Measurements from ENCODE around the gene LSR. TPM values are rescaled to one million over a fixed set of nuclear protein-coding genes. Genes with fewer than 3 reads are reported as not detected.
"Not testable (repeated sequence)": the region's sequence is repeated elsewhere in the genome, so short reads cannot be mapped to it uniquely, and the experiment has no call there.

Gene LSR
- total RNA-seq, 1 donor from 2014 or later = 1.0 TPM

DNA sequence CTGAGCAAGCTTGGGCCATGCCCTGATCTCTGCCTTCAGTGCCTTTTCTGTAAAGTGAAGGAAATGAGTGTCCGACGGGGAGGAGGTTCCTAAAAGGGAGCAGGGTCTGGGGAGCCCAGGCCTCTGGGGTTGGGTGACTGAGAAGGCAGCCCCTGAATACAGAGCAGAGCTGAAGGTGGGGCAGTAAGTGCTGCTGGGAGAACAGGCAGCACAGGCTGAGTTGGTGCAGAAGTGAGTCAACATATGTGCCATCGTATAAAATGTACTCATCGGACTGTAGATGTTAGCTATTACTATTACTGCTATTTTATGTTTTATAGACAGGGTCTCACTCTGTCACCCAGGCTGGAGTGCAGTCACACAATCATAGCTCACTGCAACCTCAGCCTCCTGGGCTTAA, 32.5 kb downstream of the LSR start:
- Mint-ChIP-seq H3K4me1 (ENCODE audit: low read depth) (peaks cover 2% of the 10 kb centered on the region), H3K36me3 (ENCODE audit: low read depth) (peaks cover 11% of the 10 kb centered on the region), H3K27ac (no peak overlapping the region), H3K4me3 (ENCODE audit: low read depth) (no peak overlapping the region), H3K9me3 (no peaks in the 10 kb centered on the region), H3K27me3 (ENCODE audit: low read depth) (peaks cover 5% of the 10 kb centered on the region)
- intact Hi-C loops (cut with micrococcal nuclease) = no loop called here
- no peak for DNase-seq (ENCODE audit: low spot score)

GRCh38 chr19:35284153-35285094, 35.6 kb downstream of the LSR start:
- intact Hi-C loops (cut with micrococcal nuclease) = no loop called here
- no peak overlapping the region for H3K27ac Mint-ChIP-seq
- H3K4me3 Mint-ChIP-seq (ENCODE audit: low read depth) = no peak overlapping the region

DNA sequence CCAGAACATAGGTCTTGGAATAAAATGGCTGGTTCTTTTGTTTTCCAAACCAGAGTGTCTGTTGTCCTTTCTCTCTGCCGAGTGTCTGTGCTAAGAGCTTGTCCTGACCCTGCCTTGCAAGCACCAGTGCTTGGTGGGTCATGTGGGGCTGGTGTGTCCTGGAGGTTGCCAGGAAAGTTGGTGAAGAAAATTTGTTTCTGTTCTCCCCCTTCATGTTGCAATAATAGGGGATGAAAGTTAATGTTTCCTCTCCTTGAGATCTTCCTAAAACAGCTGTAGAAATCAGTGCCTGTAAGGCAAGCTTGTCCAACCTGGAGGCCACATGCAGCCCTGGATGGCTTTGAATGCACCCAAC, 36.3 kb downstream of the LSR start:
- H3K4me1 Mint-ChIP-seq (ENCODE audit: low read depth) = no peaks in the 10 kb centered on the region
- intact Hi-C loops (cut with micrococcal nuclease) = no loop called here
- no peaks in the 10 kb centered on the region for H3K9me3 Mint-ChIP-seq
- H3K27me3 Mint-ChIP-seq (ENCODE audit: low read depth) = peaks cover 5% of the 10 kb centered on the region
- no peaks in the 10 kb centered on the region for H3K36me3 Mint-ChIP-seq (ENCODE audit: low read depth)
- no peak for DNase-seq (ENCODE audit: low spot score)
- H3K27ac Mint-ChIP-seq = no peak overlapping the region
- H3K4me3 Mint-ChIP-seq (ENCODE audit: low read depth) = no peak overlapping the region

More at GRCh38 chr19:35284153-35285094, 35.6 kb downstream of the LSR start:
- Mint-ChIP-seq H3K4me1 (ENCODE audit: low read depth) (no peaks in the 10 kb centered on the region), H3K36me3 (ENCODE audit: low read depth) (peaks cover under 1% of the 10 kb centered on the region), H3K27me3 (ENCODE audit: low read depth) (peaks cover 5% of the 10 kb centered on the region), H3K9me3 (no peaks in the 10 kb centered on the region)
- DNase-seq (ENCODE audit: low spot score) = no peak

DNA sequence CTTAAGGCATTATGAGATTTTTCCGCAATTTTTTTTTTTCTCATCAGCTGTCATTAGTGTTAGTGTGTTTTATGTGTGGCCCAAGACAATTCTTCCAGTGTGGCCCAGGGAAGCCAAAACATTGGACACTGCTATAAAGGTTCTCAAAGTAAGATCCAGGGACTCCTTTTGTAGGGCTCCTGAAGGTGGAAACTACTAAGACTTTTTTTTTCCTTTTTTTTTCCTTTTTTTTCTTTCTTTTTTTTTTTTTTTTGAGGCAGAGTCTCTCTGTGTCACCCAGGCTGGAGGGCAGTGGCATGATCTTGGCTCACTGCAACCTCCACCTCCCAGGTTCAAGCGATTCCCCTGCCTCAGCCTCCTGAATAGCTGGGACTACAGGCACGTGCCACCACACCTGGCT, 36.7 kb downstream of the LSR start:
- not testable (repeated sequence) for H3K4me3 Mint-ChIP-seq (ENCODE audit: low read depth); DNase-seq (ENCODE audit: low spot score); H3K27me3 Mint-ChIP-seq (ENCODE audit: low read depth)

DNA sequence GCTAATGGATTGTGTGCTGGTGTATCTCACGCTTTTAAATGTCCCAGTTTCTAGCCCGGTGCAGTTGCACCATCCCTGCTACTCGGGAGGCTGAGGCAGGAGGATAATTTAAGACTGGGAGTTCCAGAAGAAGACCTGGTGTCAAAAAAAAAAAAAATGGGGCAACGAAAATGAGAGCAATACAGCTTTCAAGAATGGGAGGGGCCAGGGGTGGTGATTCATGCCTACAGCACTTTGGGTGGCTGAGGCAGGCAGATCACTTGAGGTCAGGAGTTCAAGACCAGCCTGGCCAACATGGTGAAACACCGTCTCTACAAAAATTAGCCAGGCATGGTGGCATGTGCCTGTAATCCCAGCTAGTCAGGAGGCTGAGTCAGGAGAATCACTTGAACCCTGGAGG, 37.3 kb downstream of the LSR start:
- DNase-seq (ENCODE audit: low spot score); H3K4me3 Mint-ChIP-seq (ENCODE audit: low read depth); H3K9me3 Mint-ChIP-seq; H3K4me1 Mint-ChIP-seq (ENCODE audit: low read depth); H3K27ac Mint-ChIP-seq; H3K27me3 Mint-ChIP-seq (ENCODE audit: low read depth); H3K36me3 Mint-ChIP-seq (ENCODE audit: low read depth); intact Hi-C loops (cut with micrococcal nuclease): not testable (repeated sequence)

More for the DNA sequence above, 36.7 kb downstream of the LSR start:
- H3K9me3 Mint-ChIP-seq; H3K27ac Mint-ChIP-seq; intact Hi-C loops (cut with micrococcal nuclease); H3K36me3 Mint-ChIP-seq (ENCODE audit: low read depth); H3K4me1 Mint-ChIP-seq (ENCODE audit: low read depth): not testable (repeated sequence)

GRCh38 chr19:35287713-35288112, 38.9 kb downstream of the LSR start:
- Mint-ChIP-seq H3K36me3 (ENCODE audit: low read depth) (no peaks in the 10 kb centered on the region), H3K4me1 (ENCODE audit: low read depth) (no peaks in the 10 kb centered on the region), H3K27ac (no peak overlapping the region), H3K4me3 (ENCODE audit: low read depth) (no peak overlapping the region), H3K27me3 (ENCODE audit: low read depth) (peaks cover 4% of the 10 kb centered on the region), H3K9me3 (no peaks in the 10 kb centered on the region)
- DNase-seq (ENCODE audit: low spot score) = no peak
- intact Hi-C loops (cut with micrococcal nuclease) = no loop called here

DNA sequence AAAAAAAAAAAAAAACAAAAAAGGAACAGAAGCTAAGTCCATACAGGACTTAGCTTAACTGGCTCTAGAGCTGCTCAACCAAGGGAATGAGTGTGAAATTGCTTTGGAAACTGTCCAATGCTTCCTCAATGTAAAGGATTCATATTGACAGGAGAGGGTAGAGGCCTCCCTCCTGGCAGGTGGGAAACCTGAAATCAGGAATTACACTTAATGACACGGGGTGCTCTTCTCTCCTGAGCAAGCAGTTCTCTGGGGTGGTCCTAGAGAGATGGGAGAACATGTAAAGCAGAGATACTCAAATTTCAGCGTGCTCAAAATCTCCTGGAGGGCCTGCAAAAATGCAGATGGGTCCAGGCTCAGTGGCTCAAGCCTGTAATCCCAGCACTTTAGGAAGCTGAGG, 39.5 kb downstream of the LSR start:
- Mint-ChIP-seq H3K4me1 (ENCODE audit: low read depth) (no peaks in the 10 kb centered on the region), H3K27me3 (ENCODE audit: low read depth) (peaks cover 4% of the 10 kb centered on the region), H3K36me3 (ENCODE audit: low read depth) (no peaks in the 10 kb centered on the region), H3K27ac (no peak overlapping the region), H3K9me3 (no peaks in the 10 kb centered on the region), H3K4me3 (ENCODE audit: low read depth) (no peak overlapping the region)
- intact Hi-C loops (cut with micrococcal nuclease) = no loop called here
- no peak for DNase-seq (ENCODE audit: low spot score)

DNA sequence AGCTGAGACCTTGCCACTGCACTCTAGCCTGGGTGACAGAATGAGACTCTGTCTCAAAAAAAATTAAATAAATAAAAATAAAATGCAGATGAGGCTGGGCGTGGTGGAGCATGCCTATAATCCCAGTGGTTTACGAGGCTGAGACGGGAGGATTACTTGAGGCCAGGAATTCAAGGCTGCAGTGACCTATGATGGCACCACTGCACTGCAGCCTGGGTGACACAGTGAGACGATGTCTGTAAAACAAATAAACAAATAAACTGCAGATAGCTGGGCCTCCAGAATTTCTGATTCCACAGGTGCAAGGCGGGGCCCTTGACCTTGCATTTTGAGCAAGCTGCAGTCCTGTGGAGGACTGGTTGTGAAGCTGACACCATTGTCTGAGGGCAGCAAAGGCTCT, 40.1 kb downstream of the LSR start:
- no peak overlapping the region for H3K4me3 Mint-ChIP-seq (ENCODE audit: low read depth)
- DNase-seq (ENCODE audit: low spot score) = no peak
- H3K36me3 Mint-ChIP-seq (ENCODE audit: low read depth) = no peaks in the 10 kb centered on the region
- intact Hi-C loops (cut with micrococcal nuclease) = no loop called here
- peaks cover 4% of the 10 kb centered on the region for H3K27me3 Mint-ChIP-seq (ENCODE audit: low read depth)
- H3K27ac Mint-ChIP-seq = no peak overlapping the region
- no peaks in the 10 kb centered on the region for H3K9me3 Mint-ChIP-seq
- H3K4me1 Mint-ChIP-seq (ENCODE audit: low read depth) = no peaks in the 10 kb centered on the region

- H3K9me3 Mint-ChIP-seq = no peaks in the 10 kb centered on the region
- no peak overlapping the region for H3K27ac Mint-ChIP-seq
- H3K4me1 Mint-ChIP-seq (ENCODE audit: low read depth) = no peaks in the 10 kb centered on the region
- no peak for DNase-seq (ENCODE audit: low spot score)
- H3K27me3 Mint-ChIP-seq (ENCODE audit: low read depth) = peaks cover 2% of the 10 kb centered on the region
- H3K36me3 Mint-ChIP-seq (ENCODE audit: low read depth) = no peaks in the 10 kb centered on the region
- intact Hi-C loops (cut with micrococcal nuclease) = no loop called here
- H3K4me3 Mint-ChIP-seq (ENCODE audit: low read depth) = no peak overlapping the region
Measured at GRCh38 chr19:35290381-35291127, 41.8 kb downstream of the LSR start.

GRCh38 chr19:35291259-35291658, 42.5 kb downstream of the LSR start:
- no peak for DNase-seq (ENCODE audit: low spot score)
- Mint-ChIP-seq H3K4me1 (ENCODE audit: low read depth) (no peaks in the 10 kb centered on the region), H3K27me3 (ENCODE audit: low read depth) (peaks cover 2% of the 10 kb centered on the region), H3K9me3 (no peaks in the 10 kb centered on the region), H3K27ac (no peak overlapping the region), H3K4me3 (ENCODE audit: low read depth) (no peak overlapping the region), H3K36me3 (ENCODE audit: low read depth) (no peaks in the 10 kb centered on the region)
- intact Hi-C loops (cut with micrococcal nuclease) = no loop called here

GRCh38 chr19:35291916-35292315, 43.1 kb downstream of the LSR start, which contains the start of gene MAG:
Gene MAG, plus strand, starts transcription at chr19:35292161. Its CDS starts 3,248 bp downstream, at chr19:35295409.
- no peak for DNase-seq (ENCODE audit: low spot score)
- Mint-ChIP-seq H3K9me3 (no peaks in the 10 kb centered on the region), H3K4me3 (ENCODE audit: low read depth) (no peak within 1 kb of the TSS), H3K27me3 (ENCODE audit: low read depth) (peaks cover 2% of the 10 kb centered on the region), H3K4me1 (ENCODE audit: low read depth) (no peaks in the 10 kb centered on the region), H3K36me3 (ENCODE audit: low read depth) (no peaks in the 10 kb centered on the region), H3K27ac (no peak within 1 kb of the TSS)
- intact Hi-C loops (cut with micrococcal nuclease) = no loop called here

DNA sequence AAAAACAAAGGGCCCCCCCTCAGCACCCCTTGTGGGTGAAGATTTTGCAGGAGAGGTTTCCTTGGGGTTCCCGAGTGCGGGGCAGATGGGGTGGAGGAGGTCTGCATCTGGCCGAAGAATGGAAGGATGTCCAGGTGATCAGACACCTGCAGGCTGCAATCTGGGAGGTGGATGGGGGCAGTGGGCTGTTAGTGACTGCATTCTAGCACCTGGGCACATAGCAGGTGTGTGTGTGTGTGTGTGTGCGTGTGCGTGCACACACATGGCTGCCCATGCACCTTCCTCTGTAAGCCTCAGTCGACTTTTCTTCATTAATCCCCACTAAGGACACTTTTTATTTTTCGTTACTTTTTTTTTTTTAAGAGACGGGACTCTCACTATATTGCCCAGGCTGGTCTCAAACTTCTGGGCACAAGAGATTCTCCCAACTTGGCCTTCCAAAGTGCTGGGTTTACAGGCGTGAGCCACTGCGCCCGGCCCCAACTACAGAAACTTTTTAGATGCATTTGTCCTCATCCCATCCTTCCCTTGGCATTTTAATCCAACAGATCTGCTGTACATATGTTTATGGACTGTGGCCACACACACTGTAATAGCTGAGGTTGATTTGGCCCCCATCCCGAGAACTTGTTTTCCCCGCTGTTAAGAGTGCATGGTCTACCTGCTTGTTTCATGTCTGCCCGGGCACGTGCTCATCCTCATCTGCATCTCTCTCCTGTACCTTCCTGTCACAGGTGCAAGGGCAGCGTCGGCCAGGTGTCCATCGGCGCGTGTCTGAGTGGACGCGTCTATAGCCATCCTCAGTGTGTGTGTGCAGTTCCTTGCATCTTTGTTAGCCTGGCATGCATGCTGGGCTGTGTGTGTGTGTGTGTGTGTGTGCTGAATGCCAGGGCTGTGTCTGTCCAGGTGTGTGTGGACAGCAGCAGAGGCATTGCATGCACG, 43.9 kb downstream of the LSR start:
- Mint-ChIP-seq H3K4me3 (ENCODE audit: low read depth) (no peak overlapping the region), H3K4me1 (ENCODE audit: low read depth) (no peaks in the 10 kb centered on the region), H3K9me3 (no peaks in the 10 kb centered on the region), H3K27ac (no peak overlapping the region), H3K36me3 (ENCODE audit: low read depth) (no peaks in the 10 kb centered on the region), H3K27me3 (ENCODE audit: low read depth) (peaks cover 2% of the 10 kb centered on the region)
- DNase-seq (ENCODE audit: low spot score) = no peak
- intact Hi-C loops (cut with micrococcal nuclease) = no loop called here

All from activated T-helper 2 cell treated with anti-CD3 and anti-CD28 coated beads, Interferon-gamma antibody, Interleukin-2, Interleukin-4, amounts not matched to agents 10 μg/mL and 5 μg/mL and 100 μg/mL, durations not matched to agents 14 hours and 24 hours and 36 hours (primary cell).